ENCODE measurements around the gene ABCC1.

- TF ChIP-seq, protein P1, sequence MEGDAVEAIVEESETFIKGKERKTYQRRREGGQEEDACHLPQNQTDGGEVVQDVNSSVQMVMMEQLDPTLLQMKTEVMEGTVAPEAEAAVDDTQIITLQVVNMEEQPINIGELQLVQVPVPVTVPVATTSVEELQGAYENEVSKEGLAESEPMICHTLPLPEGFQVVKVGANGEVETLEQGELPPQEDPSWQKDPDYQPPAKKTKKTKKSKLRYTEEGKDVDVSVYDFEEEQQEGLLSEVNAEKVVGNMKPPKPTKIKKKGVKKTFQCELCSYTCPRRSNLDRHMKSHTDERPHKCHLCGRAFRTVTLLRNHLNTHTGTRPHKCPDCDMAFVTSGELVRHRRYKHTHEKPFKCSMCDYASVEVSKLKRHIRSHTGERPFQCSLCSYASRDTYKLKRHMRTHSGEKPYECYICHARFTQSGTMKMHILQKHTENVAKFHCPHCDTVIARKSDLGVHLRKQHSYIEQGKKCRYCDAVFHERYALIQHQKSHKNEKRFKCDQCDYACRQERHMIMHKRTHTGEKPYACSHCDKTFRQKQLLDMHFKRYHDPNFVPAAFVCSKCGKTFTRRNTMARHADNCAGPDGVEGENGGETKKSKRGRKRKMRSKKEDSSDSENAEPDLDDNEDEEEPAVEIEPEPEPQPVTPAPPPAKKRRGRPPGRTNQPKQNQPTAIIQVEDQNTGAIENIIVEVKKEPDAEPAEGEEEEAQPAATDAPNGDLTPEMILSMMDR (IDR thresholded peaks at IDR 0.05; ENCODE audit: poor library complexity): no peak
- TF ChIP-seq EZH2phosphoT487 (IDR thresholded peaks at IDR 0.05; ENCODE audit: low read depth, severe bottlenecking, unreplicated experiment): no peak
- no peak for TF ChIP-seq EZH2 (IDR thresholded peaks at IDR 0.05; ENCODE audit: borderline replicate concordance)
These were observed 80.1 kb downstream of the ABCC1 start for GRCh38 chr16:16029431-16030011.
